Measurements from ENCODE around the gene RMDN2.

GRCh38 chr2:37947306-37947705 lies 22.2 kb downstream of the RMDN2 start:
- TF ChIP-seq EZH2 (IDR thresholded peaks at IDR 0.05; ENCODE audit: insufficient read depth, poor library complexity, severe bottlenecking) (no peak), EZH2phosphoT487 (IDR thresholded peaks at IDR 0.05; ENCODE audit: insufficient read depth, low read depth) (no peak)
